HepG2 (cell line): Measurements from ENCODE around the gene ATG13.

Experiments
- CREM ChIP-seq, 2 experiments: sonication (generic) in 1 of 2; formaldehyde crosslinking in 1 of 2; IDR thresholded peaks; 2 replicates each; pipeline versions ENCODE4 v1.4.0 to v1.6.1; 2016 to 2020; ENCODE audit warnings: antibody characterized with exemption in 1 of 2, mild to moderate bottlenecking in 1 of 2, missing genetic modification reagents in 1 of 2
- ETV5 ChIP-seq: IDR thresholded peaks from 2 replicates; pipeline ENCODE4 v1.6.1; 2018; ENCODE audit warnings: missing biosample characterization, missing genetic modification reagents, inconsistent platforms, borderline replicate concordance
- MED1 ChIP-seq: sonication (generic); formaldehyde crosslinking; IDR thresholded peaks from 2 replicates; pipeline ENCODE4 v1.4.0; 2020; ENCODE audit warnings: missing genetic modification reagents
- NR2C2 ChIP-seq: sonication (generic); formaldehyde crosslinking; IDR thresholded peaks from 2 replicates; pipeline ENCODE4 v1.4.0; 2020; ENCODE audit warnings: missing genetic modification reagents, mild to moderate bottlenecking, moderate library complexity, borderline replicate concordance
- RFX5 ChIP-seq: IDR thresholded peaks from 2 replicates; pipeline ENCODE4 v1.6.1; 2011; ENCODE audit warnings: low read depth, low read length, improper control_type of control experiment
- TF ChIP-seq, protein P1 (sequence below): sonication (generic); formaldehyde crosslinking; IDR thresholded peaks from 2 replicates; pipeline ENCODE4 v1.8.0; 2022; ENCODE audit warnings: missing genetic modification reagents, mild to moderate bottlenecking, moderate library complexity, borderline replicate concordance
- TF ChIP-seq, protein P2 (sequence below): sonication (generic); formaldehyde crosslinking; IDR thresholded peaks from 2 replicates; pipeline ENCODE4 v1.5.0; 2020; ENCODE audit warnings: mild to moderate bottlenecking, missing genetic modification reagents, moderate library complexity

DNA sequence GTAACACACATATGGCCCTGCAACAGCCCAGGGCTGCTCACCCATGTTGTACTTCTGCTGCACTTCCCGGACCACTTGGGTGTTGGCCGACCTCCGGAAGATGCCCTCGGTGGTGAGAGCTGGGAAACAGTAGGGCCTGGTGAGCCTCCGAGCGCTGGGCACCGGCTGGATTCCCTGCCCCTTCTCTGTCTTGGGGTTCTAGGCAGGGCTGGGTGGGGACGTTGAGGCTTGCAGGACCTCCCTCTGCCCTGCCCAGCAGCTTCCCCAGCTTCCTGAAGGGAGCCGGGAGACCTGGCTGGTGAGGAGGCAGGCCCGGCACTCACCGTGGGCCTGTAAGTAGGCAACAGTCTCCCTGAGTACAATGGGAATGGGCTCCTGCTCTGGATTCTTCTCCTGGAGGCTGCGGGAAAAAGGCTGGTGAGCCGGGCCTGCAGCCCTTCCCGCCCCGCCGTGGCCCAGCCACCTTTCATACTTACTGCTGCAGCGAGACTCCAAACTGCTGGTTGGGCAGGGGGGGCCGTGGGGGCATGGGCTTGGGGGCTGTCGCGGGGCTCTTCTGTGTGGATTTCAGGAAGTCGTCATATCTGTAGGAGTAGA, 62.9 kb downstream of the ATG13 start:
- TF ChIP-seq RFX5: no peak
- TF ChIP-seq ETV5: no peak
- TF ChIP-seq NR2C2 (CRISPR knock-in tag): no peak
- no peak for TF ChIP-seq CREM (IDR thresholded peaks at IDR 0.05)
- no peak for TF ChIP-seq CREM (CRISPR knock-in tag; IDR thresholded peaks at IDR 0.05)
- no peak for TF ChIP-seq MED1 (CRISPR knock-in tag)
- TF ChIP-seq, protein P1, sequence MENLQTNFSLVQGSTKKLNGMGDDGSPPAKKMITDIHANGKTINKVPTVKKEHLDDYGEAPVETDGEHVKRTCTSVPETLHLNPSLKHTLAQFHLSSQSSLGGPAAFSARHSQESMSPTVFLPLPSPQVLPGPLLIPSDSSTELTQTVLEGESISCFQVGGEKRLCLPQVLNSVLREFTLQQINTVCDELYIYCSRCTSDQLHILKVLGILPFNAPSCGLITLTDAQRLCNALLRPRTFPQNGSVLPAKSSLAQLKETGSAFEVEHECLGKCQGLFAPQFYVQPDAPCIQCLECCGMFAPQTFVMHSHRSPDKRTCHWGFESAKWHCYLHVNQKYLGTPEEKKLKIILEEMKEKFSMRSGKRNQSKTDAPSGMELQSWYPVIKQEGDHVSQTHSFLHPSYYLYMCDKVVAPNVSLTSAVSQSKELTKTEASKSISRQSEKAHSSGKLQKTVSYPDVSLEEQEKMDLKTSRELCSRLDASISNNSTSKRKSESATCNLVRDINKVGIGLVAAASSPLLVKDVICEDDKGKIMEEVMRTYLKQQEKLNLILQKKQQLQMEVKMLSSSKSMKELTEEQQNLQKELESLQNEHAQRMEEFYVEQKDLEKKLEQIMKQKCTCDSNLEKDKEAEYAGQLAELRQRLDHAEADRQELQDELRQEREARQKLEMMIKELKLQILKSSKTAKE: no peak
- TF ChIP-seq, protein P2, sequence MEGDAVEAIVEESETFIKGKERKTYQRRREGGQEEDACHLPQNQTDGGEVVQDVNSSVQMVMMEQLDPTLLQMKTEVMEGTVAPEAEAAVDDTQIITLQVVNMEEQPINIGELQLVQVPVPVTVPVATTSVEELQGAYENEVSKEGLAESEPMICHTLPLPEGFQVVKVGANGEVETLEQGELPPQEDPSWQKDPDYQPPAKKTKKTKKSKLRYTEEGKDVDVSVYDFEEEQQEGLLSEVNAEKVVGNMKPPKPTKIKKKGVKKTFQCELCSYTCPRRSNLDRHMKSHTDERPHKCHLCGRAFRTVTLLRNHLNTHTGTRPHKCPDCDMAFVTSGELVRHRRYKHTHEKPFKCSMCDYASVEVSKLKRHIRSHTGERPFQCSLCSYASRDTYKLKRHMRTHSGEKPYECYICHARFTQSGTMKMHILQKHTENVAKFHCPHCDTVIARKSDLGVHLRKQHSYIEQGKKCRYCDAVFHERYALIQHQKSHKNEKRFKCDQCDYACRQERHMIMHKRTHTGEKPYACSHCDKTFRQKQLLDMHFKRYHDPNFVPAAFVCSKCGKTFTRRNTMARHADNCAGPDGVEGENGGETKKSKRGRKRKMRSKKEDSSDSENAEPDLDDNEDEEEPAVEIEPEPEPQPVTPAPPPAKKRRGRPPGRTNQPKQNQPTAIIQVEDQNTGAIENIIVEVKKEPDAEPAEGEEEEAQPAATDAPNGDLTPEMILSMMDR (CRISPR knock-in tag): no peak
